Breast epithelium (tissue), 4 donors: ENCODE results near the gene INSIG1. TPM values are rescaled to one million over a fixed set of nuclear protein-coding genes. Genes with fewer than 3 reads are reported as not detected.

ENCODE experiments used
- DNase-seq, 2 donors: peaks; one replicate each; pipeline ENCODE4 v3.0.0-alpha.2; 2019; ENCODE audit warnings: low spot score in 2 of 2
- H3K27ac ChIP-seq, 2 donors: fragments of 200-600 bp; sonication (generic) in 1 of 2; one replicate each; pipeline ENCODE4 v1.5.1; 2016 to 2019; ENCODE audit warnings: mild to moderate bottlenecking in 1 of 2
- H3K27me3 ChIP-seq, 2 donors: fragments of 200-600 bp; sonication (generic) in 1 of 2; one replicate each; pipeline versions ENCODE4 v1.5.1 to v1.6.0; 2017 to 2019; ENCODE audit warnings: control low read depth in 1 of 2, mild to moderate bottlenecking in 1 of 2
- H3K36me3 ChIP-seq: fragments of 200-600 bp; one replicate; pipeline ENCODE4 v1.5.1; 2019
- H3K4me1 ChIP-seq, 2 donors: fragments of 200-600 bp; sonication (generic); one replicate each; pipeline ENCODE4 v1.5.1; 2016 to 2019; ENCODE audit warnings: control low read depth in 1 of 2
- H3K4me3 ChIP-seq, 3 donors: fragments of 200-600 bp; sonication (generic); 1 replicate in 2 of 3; 2 replicates in 1 of 3; pipeline ENCODE4 v1.5.1; 2016 to 2019; ENCODE audit warnings: mild to moderate bottlenecking in 3 of 3, moderate library complexity in 2 of 3
- H3K9me3 ChIP-seq, 2 donors: fragments of 200-600 bp; sonication (generic) in 1 of 2; one replicate each; pipeline ENCODE4 v1.5.1; 2016 to 2019; ENCODE audit warnings: control low read depth in 1 of 2
- POLR2A ChIP-seq: fragments of 450-650 bp; IDR thresholded peaks from one replicate; pipeline ENCODE4 v1.6.1; 2016; ENCODE audit warnings: antibody characterized with exemption, mild to moderate bottlenecking, moderate library complexity
- POLR2AphosphoS5 ChIP-seq, 3 donors: sonication (generic); formaldehyde crosslinking; IDR thresholded peaks; one replicate each; pipeline ENCODE4 v1.6.1; 2017; ENCODE audit warnings: antibody characterized with exemption in 3 of 3
- intact Hi-C: fragments of 100-400 bp; cut with DNase I; formaldehyde crosslinking; loops from one replicate; pipeline ENCODE4 v1.15.1; 2023; ENCODE audit warnings: low total_unique reads
- total RNA-seq, 3 donors: library from RNA; depleted of rRNA; stranded (reverse); fragments of >200 nt; gene quantifications; one replicate each; pipeline ENCODE4 v1.1.0, GENCODE V29; 2016
- TF ChIP-seq, protein P1 (sequence below), 3 donors: fragments of 450-650 bp; IDR thresholded peaks; one replicate each; pipeline ENCODE4 v1.5.1; 2016 to 2017; ENCODE audit warnings: antibody characterized with exemption in 3 of 3, mild to moderate bottlenecking in 3 of 3, moderate library complexity in 3 of 3

Gene INSIG1
- total RNA-seq, 3 donors from 2014 or later, result 37.0 to 89.6 (median 66.0) TPM

DNA sequence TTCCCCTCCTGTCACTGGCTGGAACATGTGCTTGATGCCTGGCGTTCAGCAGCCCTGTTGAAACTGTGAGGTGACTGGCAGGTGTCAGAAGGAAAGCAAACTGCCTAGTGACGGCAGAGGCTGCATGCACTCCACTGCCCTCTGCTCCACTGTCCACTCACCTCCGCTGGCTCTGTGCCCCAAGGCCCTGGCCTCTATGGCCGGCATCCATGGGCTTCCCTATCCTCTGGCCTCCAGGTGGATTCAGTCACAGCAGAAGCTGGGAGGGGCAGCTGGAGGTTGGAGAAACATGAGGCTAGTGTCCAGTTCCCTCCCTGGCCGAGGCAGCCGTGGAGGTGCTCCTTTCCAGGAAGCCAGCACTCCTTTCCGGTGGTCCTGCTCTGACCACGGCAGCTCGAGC, 31.2 kb upstream of the INSIG1 start:
- Histone ChIP-seq H3K4me1 (no peaks in the 10 kb centered on the region), H3K27me3 (no peaks in the 10 kb centered on the region), H3K9me3 (no peaks in the 10 kb centered on the region), H3K4me3 (no peak overlapping the region), H3K27ac (no peak overlapping the region), H3K36me3 (no peaks in the 10 kb centered on the region)
- intact Hi-C loops, result no loop called here
- DNase-seq, result no peak
- TF ChIP-seq POLR2AphosphoS5 (IDR thresholded peaks at IDR 0.05), result no peak

DNA sequence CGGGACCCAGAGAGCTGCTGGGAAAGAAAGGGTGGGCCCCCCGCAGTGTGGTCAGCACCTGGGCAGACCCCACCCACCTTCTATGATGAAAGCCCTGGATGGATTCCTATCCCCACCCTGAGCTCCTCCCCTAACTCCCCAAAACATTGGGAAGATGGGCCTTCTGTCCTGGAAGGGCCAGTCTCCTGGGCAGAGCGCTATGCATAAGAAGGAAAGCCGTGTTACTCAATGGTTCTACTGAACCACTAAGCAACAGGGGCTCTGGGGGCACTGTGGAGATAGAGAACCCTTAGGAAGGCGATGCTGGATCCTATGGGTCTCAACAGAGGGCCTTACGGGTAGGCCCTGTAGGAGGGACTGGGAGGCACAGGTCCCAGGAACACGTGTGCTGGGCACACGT, 30.7 kb upstream of the INSIG1 start:
- no peak overlapping the region for H3K27ac ChIP-seq
- no peaks in the 10 kb centered on the region for H3K36me3 ChIP-seq
- no peaks in the 10 kb centered on the region for H3K9me3 ChIP-seq
- no peaks in the 10 kb centered on the region for H3K4me1 ChIP-seq
- no peak for DNase-seq
- H3K27me3 ChIP-seq, result no peaks in the 10 kb centered on the region
- no peak overlapping the region for H3K4me3 ChIP-seq
- no peak for TF ChIP-seq POLR2A
- TF ChIP-seq, protein P1, sequence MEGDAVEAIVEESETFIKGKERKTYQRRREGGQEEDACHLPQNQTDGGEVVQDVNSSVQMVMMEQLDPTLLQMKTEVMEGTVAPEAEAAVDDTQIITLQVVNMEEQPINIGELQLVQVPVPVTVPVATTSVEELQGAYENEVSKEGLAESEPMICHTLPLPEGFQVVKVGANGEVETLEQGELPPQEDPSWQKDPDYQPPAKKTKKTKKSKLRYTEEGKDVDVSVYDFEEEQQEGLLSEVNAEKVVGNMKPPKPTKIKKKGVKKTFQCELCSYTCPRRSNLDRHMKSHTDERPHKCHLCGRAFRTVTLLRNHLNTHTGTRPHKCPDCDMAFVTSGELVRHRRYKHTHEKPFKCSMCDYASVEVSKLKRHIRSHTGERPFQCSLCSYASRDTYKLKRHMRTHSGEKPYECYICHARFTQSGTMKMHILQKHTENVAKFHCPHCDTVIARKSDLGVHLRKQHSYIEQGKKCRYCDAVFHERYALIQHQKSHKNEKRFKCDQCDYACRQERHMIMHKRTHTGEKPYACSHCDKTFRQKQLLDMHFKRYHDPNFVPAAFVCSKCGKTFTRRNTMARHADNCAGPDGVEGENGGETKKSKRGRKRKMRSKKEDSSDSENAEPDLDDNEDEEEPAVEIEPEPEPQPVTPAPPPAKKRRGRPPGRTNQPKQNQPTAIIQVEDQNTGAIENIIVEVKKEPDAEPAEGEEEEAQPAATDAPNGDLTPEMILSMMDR (IDR thresholded peaks at IDR 0.05), result no peak
- TF ChIP-seq POLR2AphosphoS5 (IDR thresholded peaks at IDR 0.05), result no peak
- intact Hi-C loops, result no loop called here

DNA sequence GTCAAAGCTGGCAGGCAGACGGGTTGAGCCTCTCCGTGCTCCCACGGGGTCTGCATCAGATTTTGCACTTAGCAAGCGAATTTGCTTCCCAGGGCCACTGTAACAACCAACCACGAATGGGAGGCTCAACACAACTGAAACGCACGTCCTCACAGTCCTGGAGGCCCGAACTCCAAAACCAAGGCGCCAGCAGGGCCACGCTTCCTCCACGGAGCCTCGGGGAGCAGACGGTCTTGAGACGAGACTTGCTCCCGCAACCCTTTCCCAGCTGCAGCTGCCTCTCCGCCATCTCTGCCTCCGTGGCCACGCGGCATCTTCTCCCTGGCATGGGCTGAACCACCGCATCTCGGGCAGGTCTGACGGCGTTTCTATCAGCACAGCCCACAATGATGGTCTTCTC, 30.2 kb upstream of the INSIG1 start:
- Histone ChIP-seq H3K9me3 (no peaks in the 10 kb centered on the region), H3K27me3 (no peaks in the 10 kb centered on the region), H3K4me3 (no peak overlapping the region), H3K27ac (no peak overlapping the region), H3K4me1 (no peaks in the 10 kb centered on the region), H3K36me3 (no peaks in the 10 kb centered on the region)
- intact Hi-C loops, result no loop called here
- no peak for DNase-seq
- TF ChIP-seq POLR2A, result no peak
- no peak for TF ChIP-seq POLR2AphosphoS5 (IDR thresholded peaks at IDR 0.05)
- TF ChIP-seq, protein P1 (IDR thresholded peaks at IDR 0.05), result no peak

DNA sequence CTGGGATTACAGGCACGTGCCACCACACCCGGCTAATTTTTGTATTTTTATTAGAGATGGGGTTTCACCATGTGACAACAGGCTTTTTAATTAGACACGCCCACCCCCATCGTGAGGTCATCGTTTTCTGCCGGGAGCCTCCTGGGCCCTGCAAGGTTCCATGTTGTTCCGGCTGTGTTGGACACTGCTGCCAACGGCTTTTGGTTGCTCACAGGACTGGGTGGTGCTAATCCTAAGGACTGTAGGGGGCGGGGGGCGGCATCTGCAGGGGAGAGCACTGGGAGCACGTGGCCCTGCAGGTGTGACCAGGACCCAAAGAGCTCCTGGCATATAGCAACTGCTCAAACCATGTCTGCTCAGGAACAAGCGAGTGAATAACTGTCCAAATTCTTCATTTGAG, 29.5 kb upstream of the INSIG1 start:
- H3K27ac ChIP-seq, result no peak overlapping the region
- no peaks in the 10 kb centered on the region for H3K36me3 ChIP-seq
- intact Hi-C loops, result no loop called here
- no peaks in the 10 kb centered on the region for H3K9me3 ChIP-seq
- H3K4me1 ChIP-seq, result no peaks in the 10 kb centered on the region
- no peaks in the 10 kb centered on the region for H3K27me3 ChIP-seq
- DNase-seq, result no peak
- H3K4me3 ChIP-seq, result no peak overlapping the region
- TF ChIP-seq POLR2AphosphoS5 (IDR thresholded peaks at IDR 0.05), result no peak
- TF ChIP-seq, protein P1 (IDR thresholded peaks at IDR 0.05), result no peak
- TF ChIP-seq POLR2A, result no peak

DNA sequence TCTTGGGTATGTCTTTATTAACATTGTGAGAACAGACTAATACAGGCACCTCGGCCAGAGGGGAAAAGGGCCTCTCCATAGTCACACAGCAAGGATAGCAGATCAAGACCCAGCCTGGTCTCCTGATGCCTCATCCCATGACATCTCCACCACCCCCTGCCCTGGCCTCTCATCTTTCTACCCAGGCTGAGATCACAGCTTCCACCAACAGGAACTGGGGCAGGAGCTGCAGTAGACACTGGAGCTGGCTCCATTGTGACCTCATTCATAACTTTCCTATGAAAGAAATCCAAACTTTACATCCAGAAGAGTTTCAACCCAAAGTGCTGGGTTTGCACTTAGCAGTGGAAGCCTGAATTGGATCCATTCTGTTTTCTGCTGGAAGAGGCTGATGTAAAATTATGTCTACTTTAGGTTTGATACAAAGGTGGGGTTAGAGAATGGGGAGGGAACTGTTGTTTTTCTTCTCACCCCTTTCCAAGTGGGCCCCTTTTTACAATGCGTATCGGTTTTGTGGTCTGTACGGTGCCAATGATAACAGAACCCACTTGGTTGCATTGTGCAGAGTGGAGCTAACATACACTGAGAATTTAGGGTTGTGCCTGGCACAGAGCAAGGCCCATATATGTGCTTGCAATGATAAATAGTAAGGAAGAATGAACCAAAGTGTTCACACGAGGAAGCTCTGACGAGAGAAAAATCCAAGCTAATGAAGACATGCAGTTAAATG, 28.6 kb upstream of the INSIG1 start:
- Histone ChIP-seq H3K9me3 (no peaks in the 10 kb centered on the region), H3K4me3 (no peak overlapping the region), H3K4me1 (no peaks in the 10 kb centered on the region), H3K27ac (no peak overlapping the region), H3K27me3 (no peaks in the 10 kb centered on the region), H3K36me3 (no peaks in the 10 kb centered on the region)
- TF ChIP-seq POLR2A (no peak), POLR2AphosphoS5 (IDR thresholded peaks at IDR 0.05) (no peak)
- TF ChIP-seq, protein P1 (IDR thresholded peaks at IDR 0.05), result no peak
- no peak for DNase-seq
- intact Hi-C loops, result no loop called here
